GM12878 (cell line): ENCODE results near the gene MYCN. TPM values are rescaled to one million over a fixed set of nuclear protein-coding genes. Genes with fewer than 3 reads are reported as not detected.

Experiments used
- ATAC-seq: fragments of 200-7000 bp; cut with Tn5 transposase; 3 replicates; pipeline ENCODE4 v1.9.1; 2020; ENCODE audit warnings: mild to moderate bottlenecking, moderate library complexity
- BruUV-seq: library from RNA; stranded (reverse); fragments of 400-500 nt; replicated peaks from 2 replicates; lab custom pipeline; 2021; lab: Mats Ljungman, UMichigan
- CTCF ChIA-PET: fragments of 300-600 bp; sonication (Branson Sonifier 250); formaldehyde crosslinking; extraction: SDS; loops from one replicate; lab custom pipeline; 2021; ENCODE audit warnings: inconsistent platforms; lab: Yijun Ruan, JAX
- POLR2A ChIA-PET: fragments of 350-600 bp; formaldehyde crosslinking; extraction: SDS; loops from one replicate; lab custom pipeline; 2021; ENCODE audit warnings: inconsistent platforms; lab: Charles Lee
- RAD21 ChIA-PET: fragments of 300-600 bp; sonication (Branson Sonifier 250); formaldehyde crosslinking; loops from one replicate; lab custom pipeline; 2023; ENCODE audit warnings: antibody characterized with exemption; ENCODE audit not compliant: unreplicated experiment; lab: Charles Lee
- SMC1A ChIA-PET: fragments of 300-600 bp; sonication (Branson Sonifier 250); formaldehyde crosslinking; loops from one replicate; lab custom pipeline; 2023; ENCODE audit not compliant: unreplicated experiment, uncharacterized antibody; lab: Charles Lee
- DNase-seq: peaks from one replicate; pipeline ENCODE4 v3.0.0-alpha.2; 2011; ENCODE audit warnings: low read depth, low spot score
- FAIRE-seq: peaks from 3 replicates; lab custom pipeline; 2011; peaks lifted over from hg19 to GRCh38; lab: Jason Lieb, UNC
- H2AFZ ChIP-seq: 2 replicates; pipeline ENCODE4 v1.6.0; 2011; ENCODE audit warnings: low read depth, low read length, control low read depth; ENCODE audit not compliant: control insufficient read depth
- H3K27ac ChIP-seq: 2 replicates; pipeline ENCODE4 v1.5.1; 2011; ENCODE audit warnings: control low read depth; ENCODE audit not compliant: control insufficient read depth, insufficient read depth
- H3K27me3 ChIP-seq, 2 experiments: replicated peaks in 1 of 2; 2 replicates each; pipeline versions ENCODE4 v1.6.0 to v1.6.1; 2011; ENCODE audit warnings: low read length in 1 of 2; ENCODE audit not compliant: control insufficient read depth in 2 of 2, insufficient read depth in 2 of 2
- H3K36me3 ChIP-seq, 2 experiments: 2 replicates each; pipeline ENCODE4 v1.5.1; 2011; ENCODE audit warnings: low read length in 1 of 2; ENCODE audit not compliant: control insufficient read depth in 2 of 2, insufficient read depth in 2 of 2
- H3K4me1 ChIP-seq: 2 replicates; pipeline ENCODE4 v1.6.1; 2011; ENCODE audit warnings: mild to moderate bottlenecking, low read length, moderate library complexity, mixed read lengths; ENCODE audit not compliant: control insufficient read depth, insufficient read depth
- H3K4me2 ChIP-seq: 2 replicates; pipeline ENCODE4 v1.6.0; 2011; ENCODE audit warnings: control low read depth; ENCODE audit not compliant: control insufficient read depth, insufficient read depth
- H3K4me3 ChIP-seq: fragments of 200-600 bp; sonication (generic); 2 replicates; pipeline ENCODE4 v1.5.1; 2016
- H3K79me2 ChIP-seq: 2 replicates; pipeline ENCODE4 v1.6.0; 2011; ENCODE audit warnings: low read length; ENCODE audit not compliant: control insufficient read depth, insufficient read depth
- H3K9ac ChIP-seq: 2 replicates; pipeline ENCODE4 v1.8.0; 2011; ENCODE audit warnings: low read length, control low read depth, mixed read lengths; ENCODE audit not compliant: control insufficient read depth, insufficient read depth
- H3K9me3 ChIP-seq: replicated peaks from 3 replicates; pipeline ENCODE4 v1.5.1; 2011; ENCODE audit warnings: mild to moderate bottlenecking, low read length; ENCODE audit not compliant: control insufficient read depth, insufficient read depth
- H4K20me1 ChIP-seq: 2 replicates; pipeline ENCODE4 v1.6.0; 2011; ENCODE audit not compliant: control insufficient read depth, insufficient read depth
- CBFB ChIP-seq: IDR thresholded peaks from 2 replicates; pipeline ENCODE4 v1.6.1; 2016; ENCODE audit warnings: antibody characterized with exemption, low read depth
- EED ChIP-seq: sonication (generic); IDR thresholded peaks from 2 replicates; pipeline ENCODE4 v1.6.1; 2016; ENCODE audit warnings: antibody characterized with exemption, low read depth
- HDGF ChIP-seq: fragments of 450-650 bp; IDR thresholded peaks from 2 replicates; pipeline ENCODE4 v1.6.1; 2016; ENCODE audit warnings: antibody characterized with exemption
- JUND ChIP-seq: IDR thresholded peaks from 2 replicates; pipeline ENCODE4 v1.6.1; 2012; ENCODE audit warnings: low read depth, mild to moderate bottlenecking, low read length, improper control_type of control experiment, moderate library complexity
- KAT2A ChIP-seq: conservative IDR thresholded peaks from 2 replicates; pipeline ENCODE4 v1.6.1; 2011; ENCODE audit warnings: low read depth, low read length; ENCODE audit not compliant: control insufficient read depth
- NFYA ChIP-seq: IDR thresholded peaks from 2 replicates; pipeline ENCODE4 v1.6.1; 2011; ENCODE audit warnings: low read depth, mild to moderate bottlenecking, low read length, improper control_type of control experiment, borderline replicate concordance
- SIX5 ChIP-seq: IDR thresholded peaks from 2 replicates; pipeline ENCODE4 v1.6.1; 2011; ENCODE audit warnings: mild to moderate bottlenecking, low read depth, low read length, moderate library complexity; ENCODE audit not compliant: severe bottlenecking
- TCF7 ChIP-seq: IDR thresholded peaks from 2 replicates; pipeline ENCODE4 v1.6.1; 2014; ENCODE audit warnings: antibody characterized with exemption, borderline replicate concordance
- ZNF274 ChIP-seq: IDR thresholded peaks from one replicate; pipeline ENCODE4 v1.8.0; 2011; ENCODE audit not compliant: insufficient read length, insufficient read depth
- WGBS: methylation state at CpG from one replicate; pipeline ENCODE4 v1.1.6; 2016; ENCODE audit warnings: low lambda C conversion rate; ENCODE audit not compliant: insufficient replicate concordance, insufficient coverage; ENCODE audit errors: missing lambda C conversion rate; 5-methylcytosine and 5-hydroxymethylcytosine counted together
- in situ Hi-C: fragments of 300-500 bp; cut with MboI; formaldehyde crosslinking; loops from 9 replicates; pipeline ENCODE4 v1.14.3; 2018; ENCODE audit warnings: mixed read lengths
- intact Hi-C: fragments of 100-400 bp; cut with micrococcal nuclease; formaldehyde crosslinking; loops from one replicate; pipeline ENCODE4 v1.14.2; 2022; ENCODE audit not compliant: unreplicated experiment
- polyA plus RNA-seq, 11 experiments: library from polyadenylated mRNA; depleted of rRNA in 4 of 11; unstranded in 6 of 11; stranded (reverse) in 5 of 11; fragments of >200 nt; fragmentation: Nextera tagmentation in 4 of 11; fragmentation: Illumina TruSeq in 1 of 11; extraction: Ambion mirVana in 4 of 11; extraction: Trizol in 1 of 11; gene quantifications; 1 replicate in 1 of 11; 2 replicates in 10 of 11; pipeline versions ENCODE4 v1.2.1 to v1.2.3, GENCODE V29; 2011 to 2016; ENCODE audit warnings: inconsistent platforms in 2 of 11, missing spikeins in 2 of 11, low read depth in 1 of 11
- total RNA-seq, 4 experiments: library from RNA; depleted of rRNA in 3 of 4; stranded (reverse); fragments of >200 nt in 3 of 4; fragmentation: Illumina TruSeq in 1 of 4; extraction: Trizol in 1 of 4; gene quantifications; 2 replicates each; pipeline versions ENCODE4 v1.2.1 to v1.2.3, GENCODE V29; 2013 to 2021
- TF ChIP-seq, protein P1 (sequence below): IDR thresholded peaks from 2 replicates; pipeline ENCODE4 v1.6.1; 2011; ENCODE audit warnings: low read depth, mild to moderate bottlenecking, low read length, moderate library complexity, borderline replicate concordance; ENCODE audit errors: extremely low read depth
- TF ChIP-seq, protein P2 (sequence below): fragments of 450-650 bp; IDR thresholded peaks from 2 replicates; pipeline ENCODE4 v1.6.1; 2016; ENCODE audit warnings: mild to moderate bottlenecking
- TF ChIP-seq, protein P3 (sequence below): fragments of 150-350 bp; IDR thresholded peaks from 2 replicates; pipeline ENCODE4 v1.6.1; 2014; ENCODE audit warnings: mild to moderate bottlenecking, low read depth, low read length
- TF ChIP-seq, protein P4 (sequence below): IDR thresholded peaks from 2 replicates; pipeline ENCODE4 v1.6.1; 2012; ENCODE audit warnings: low read depth, low read length, improper control_type of control experiment

MYCN gene
- total and polyA plus RNA-seq, 10 of the 15 experiments (the other 5 are each of a cell fraction or from before 2014, with no cell fraction given), result not detected

DNA sequence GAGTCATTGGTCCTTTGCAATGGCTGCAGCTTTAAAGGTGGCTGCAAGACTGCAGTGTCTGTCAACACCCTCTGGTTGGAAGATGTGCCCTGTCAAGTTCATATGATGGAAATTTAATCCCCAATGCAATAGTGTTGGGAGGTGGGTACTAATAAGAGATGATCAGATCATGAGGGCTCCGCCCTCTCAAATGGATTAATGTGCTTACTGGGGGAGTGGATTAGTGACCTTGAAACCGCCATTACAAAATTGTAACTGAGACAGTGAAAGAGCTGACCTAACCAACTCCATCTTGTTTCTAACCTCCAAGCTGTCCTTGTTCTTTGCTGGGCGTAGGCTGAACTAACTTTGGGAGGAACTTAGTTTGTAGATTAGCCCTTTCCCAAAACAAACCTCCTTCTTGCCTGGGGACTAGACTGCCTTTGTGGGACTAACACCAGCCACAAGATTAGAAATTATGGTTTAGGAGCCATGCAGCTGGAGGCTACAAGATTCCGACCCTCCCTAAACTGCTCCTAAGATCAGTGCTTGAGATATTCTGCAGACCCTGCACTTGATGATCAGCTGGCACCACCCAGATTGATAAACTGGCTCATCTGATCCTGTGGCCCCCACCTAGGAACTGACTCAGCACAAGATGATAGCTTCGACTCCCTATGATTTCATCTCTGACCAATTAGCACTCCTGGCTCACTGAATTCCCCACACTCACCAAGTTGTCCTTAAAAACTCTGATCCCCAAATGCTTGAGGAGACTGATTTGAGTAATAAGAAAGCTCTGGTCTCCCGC lies 13.7 kb downstream of the MYCN start:
- RAD21 ChIA-PET, result no interaction called here
- intact Hi-C loops, result no loop called here
- FAIRE-seq, result no peak

More for the DNA sequence above, 13.7 kb downstream of the MYCN start:
- H3K79me2 ChIP-seq, result no peaks in the 10 kb centered on the region
- no peaks in the 10 kb centered on the region for H3K36me3 ChIP-seq
- no peak for DNase-seq
- H3K9ac ChIP-seq, result no peak overlapping the region
- no peak for ATAC-seq
- ChIA-PET POLR2A (no interaction called here), SMC1A (no interaction called here), CTCF (no interaction called here)
- no peak for TF ChIP-seq TCF7
- TF ChIP-seq, protein P1, sequence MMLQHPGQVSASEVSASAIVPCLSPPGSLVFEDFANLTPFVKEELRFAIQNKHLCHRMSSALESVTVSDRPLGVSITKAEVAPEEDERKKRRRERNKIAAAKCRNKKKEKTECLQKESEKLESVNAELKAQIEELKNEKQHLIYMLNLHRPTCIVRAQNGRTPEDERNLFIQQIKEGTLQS, result no peak
- no peak for TF ChIP-seq ZNF274
- TF ChIP-seq EED, result no peak
- no peak for TF ChIP-seq HDGF
- TF ChIP-seq, protein P2, sequence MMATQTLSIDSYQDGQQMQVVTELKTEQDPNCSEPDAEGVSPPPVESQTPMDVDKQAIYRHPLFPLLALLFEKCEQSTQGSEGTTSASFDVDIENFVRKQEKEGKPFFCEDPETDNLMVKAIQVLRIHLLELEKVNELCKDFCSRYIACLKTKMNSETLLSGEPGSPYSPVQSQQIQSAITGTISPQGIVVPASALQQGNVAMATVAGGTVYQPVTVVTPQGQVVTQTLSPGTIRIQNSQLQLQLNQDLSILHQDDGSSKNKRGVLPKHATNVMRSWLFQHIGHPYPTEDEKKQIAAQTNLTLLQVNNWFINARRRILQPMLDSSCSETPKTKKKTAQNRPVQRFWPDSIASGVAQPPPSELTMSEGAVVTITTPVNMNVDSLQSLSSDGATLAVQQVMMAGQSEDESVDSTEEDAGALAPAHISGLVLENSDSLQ, result no peak
- TF ChIP-seq, protein P3, sequence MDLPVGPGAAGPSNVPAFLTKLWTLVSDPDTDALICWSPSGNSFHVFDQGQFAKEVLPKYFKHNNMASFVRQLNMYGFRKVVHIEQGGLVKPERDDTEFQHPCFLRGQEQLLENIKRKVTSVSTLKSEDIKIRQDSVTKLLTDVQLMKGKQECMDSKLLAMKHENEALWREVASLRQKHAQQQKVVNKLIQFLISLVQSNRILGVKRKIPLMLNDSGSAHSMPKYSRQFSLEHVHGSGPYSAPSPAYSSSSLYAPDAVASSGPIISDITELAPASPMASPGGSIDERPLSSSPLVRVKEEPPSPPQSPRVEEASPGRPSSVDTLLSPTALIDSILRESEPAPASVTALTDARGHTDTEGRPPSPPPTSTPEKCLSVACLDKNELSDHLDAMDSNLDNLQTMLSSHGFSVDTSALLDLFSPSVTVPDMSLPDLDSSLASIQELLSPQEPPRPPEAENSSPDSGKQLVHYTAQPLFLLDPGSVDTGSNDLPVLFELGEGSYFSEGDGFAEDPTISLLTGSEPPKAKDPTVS, result no peak
- TF ChIP-seq SIX5, result no peak
- no peak for TF ChIP-seq KAT2A
- TF ChIP-seq NFYA, result no peak
- TF ChIP-seq, protein P4, sequence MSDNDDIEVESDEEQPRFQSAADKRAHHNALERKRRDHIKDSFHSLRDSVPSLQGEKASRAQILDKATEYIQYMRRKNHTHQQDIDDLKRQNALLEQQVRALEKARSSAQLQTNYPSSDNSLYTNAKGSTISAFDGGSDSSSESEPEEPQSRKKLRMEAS, result no peak
- TF ChIP-seq JUND, result no peak
- no peak for TF ChIP-seq CBFB
- H2AFZ ChIP-seq, result no peak overlapping the region
- no peaks in the 10 kb centered on the region for H4K20me1 ChIP-seq
- 15% methylated on average over 6 of the region's 6 CpGs for WGBS
- in situ Hi-C loops, result no loop called here
- no peaks in the 10 kb centered on the region; a peak in 2 of 4 replicates for H3K27me3 ChIP-seq
- no peak overlapping the region for H3K4me2 ChIP-seq
- no peak overlapping the region for H3K4me3 ChIP-seq
- no peak overlapping the region for H3K27ac ChIP-seq
- H3K4me1 ChIP-seq, result no peaks in the 10 kb centered on the region
- no peaks in the 10 kb centered on the region for H3K9me3 ChIP-seq
- BruUV-seq, result no TSS peak
